NAMALWA (cell line): ENCODE measurements around the gene SERPIND1.
"Not testable (repeated sequence)": the region's sequence is repeated elsewhere in the genome, so short reads cannot be mapped to it uniquely, and the experiment has no call there.

Experiments used
- DNase-seq: peaks from one replicate; pipeline ENCODE4 v3.0.0-alpha.2; 2015; ENCODE audit warnings: low spot score

SERPIND1 gene

GRCh38 chr22:20773793-20774212 is at the start of gene SERPIND1:
TSS of gene SERPIND1 (plus strand) at chr22:20774113. CDS start at chr22:20779313, 5,200 bp downstream.
- DNase-seq: no peak

GRCh38 chr22:20724676-20725454 is 49.0 kb upstream of the SERPIND1 start:
- no peak for DNase-seq

- DNase-seq: no peak
Observed at GRCh38 chr22:20725987-20726558, 47.8 kb upstream of the SERPIND1 start.

- no peak for DNase-seq
Observed at GRCh38 chr22:20727118-20728015, 46.5 kb upstream of the SERPIND1 start.

GRCh38 chr22:20728523-20729190 is 45.3 kb upstream of the SERPIND1 start:
- no peak for DNase-seq

GRCh38 chr22:20729194-20729593 is 44.7 kb upstream of the SERPIND1 start:
- no peak for DNase-seq

GRCh38 chr22:20732431-20732830 is 41.5 kb upstream of the SERPIND1 start:
- not testable (repeated sequence) for DNase-seq

- DNase-seq: not testable (repeated sequence)
Observed at GRCh38 chr22:20735356-20736162, 38.4 kb upstream of the SERPIND1 start.

GRCh38 chr22:20736891-20737290 is 37.0 kb upstream of the SERPIND1 start:
- DNase-seq: not testable (repeated sequence)

- no peak for DNase-seq
Observed at GRCh38 chr22:20738394-20739089, 35.4 kb upstream of the SERPIND1 start.

GRCh38 chr22:20740222-20740951 is 33.5 kb upstream of the SERPIND1 start:
- no peak for DNase-seq

- no peak for DNase-seq
Observed at GRCh38 chr22:20741008-20741633, 32.8 kb upstream of the SERPIND1 start.

GRCh38 chr22:20741634-20742581 is 32.0 kb upstream of the SERPIND1 start:
- DNase-seq: peak; percentile 59

GRCh38 chr22:20742764-20743163 is 31.1 kb upstream of the SERPIND1 start:
- DNase-seq: no peak

GRCh38 chr22:20744456-20744855 is 29.5 kb upstream of the SERPIND1 start:
- DNase-seq: no peak

- no peak for DNase-seq
Observed at GRCh38 chr22:20745119-20745518, 28.8 kb upstream of the SERPIND1 start.

- no peak for DNase-seq
Observed at GRCh38 chr22:20746431-20747189, 27.3 kb upstream of the SERPIND1 start.
